RPMI8226 (cell line): ENCODE measurements around the gene FTCDNL1.
A peak's percentile ranks its signal among the peaks of the same experiment; 100 is the strongest.

Source experiments
- DNase-seq: peaks from one replicate; pipeline ENCODE4 v3.0.0-alpha.2; 2015

Gene FTCDNL1

DNA sequence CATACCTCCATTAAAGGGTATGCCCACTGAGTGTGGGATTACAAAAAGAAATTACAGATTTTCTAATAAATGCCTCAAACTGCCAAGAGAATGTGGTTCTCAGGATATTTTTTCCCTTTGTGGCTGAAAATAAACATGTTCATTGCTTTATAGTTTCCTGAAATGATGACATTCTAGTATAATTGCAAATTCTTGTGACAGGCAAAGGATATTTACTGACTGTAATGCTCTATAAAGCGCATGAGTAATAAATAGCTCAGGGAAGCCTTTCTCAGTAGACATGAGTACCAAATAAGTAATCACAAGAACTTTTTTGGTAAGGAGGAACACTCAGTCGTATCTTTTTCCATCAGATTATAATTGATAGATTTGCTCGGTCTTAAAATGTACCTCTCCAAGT is 72.3 kb downstream of the FTCDNL1 start:
- no peak for DNase-seq

DNA sequence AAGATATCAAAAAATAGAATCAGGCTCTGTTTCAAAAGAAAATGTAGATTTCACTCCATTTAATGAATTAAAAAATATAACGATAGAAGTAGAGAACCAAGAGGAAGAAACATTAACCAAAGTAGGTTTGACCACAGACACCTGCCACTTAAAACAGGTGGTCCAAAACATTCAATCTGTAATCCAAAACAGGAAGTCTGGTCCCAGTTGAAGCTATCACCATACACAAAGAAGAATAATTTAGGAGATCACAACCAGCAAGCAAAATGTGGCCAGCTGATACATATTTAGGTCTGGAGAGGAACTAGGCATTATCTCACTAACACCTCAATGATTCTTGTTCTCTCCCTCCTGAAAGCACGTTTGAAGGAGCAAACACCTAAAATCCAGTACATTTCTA is 73.1 kb downstream of the FTCDNL1 start:
- no peak for DNase-seq

DNA sequence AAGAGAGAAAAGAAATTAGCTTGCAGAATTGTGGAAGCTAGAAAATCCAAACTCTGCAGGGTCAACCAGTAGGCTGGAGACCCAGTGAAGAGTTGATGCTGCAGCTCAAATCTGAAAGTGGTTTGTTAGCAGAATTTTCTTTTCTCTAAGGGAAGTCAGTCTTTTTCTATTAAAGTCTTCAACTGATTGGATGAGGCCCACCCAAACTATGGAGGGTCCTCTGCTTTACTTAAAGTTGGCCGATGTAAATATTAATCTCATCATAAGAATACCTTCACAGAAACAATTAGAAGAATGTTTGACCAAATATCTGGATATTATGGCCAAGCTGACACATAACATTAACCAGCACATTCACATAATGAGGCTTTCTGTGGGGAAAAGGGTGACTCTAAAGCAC is 73.7 kb downstream of the FTCDNL1 start:
- no peak for DNase-seq

DNA sequence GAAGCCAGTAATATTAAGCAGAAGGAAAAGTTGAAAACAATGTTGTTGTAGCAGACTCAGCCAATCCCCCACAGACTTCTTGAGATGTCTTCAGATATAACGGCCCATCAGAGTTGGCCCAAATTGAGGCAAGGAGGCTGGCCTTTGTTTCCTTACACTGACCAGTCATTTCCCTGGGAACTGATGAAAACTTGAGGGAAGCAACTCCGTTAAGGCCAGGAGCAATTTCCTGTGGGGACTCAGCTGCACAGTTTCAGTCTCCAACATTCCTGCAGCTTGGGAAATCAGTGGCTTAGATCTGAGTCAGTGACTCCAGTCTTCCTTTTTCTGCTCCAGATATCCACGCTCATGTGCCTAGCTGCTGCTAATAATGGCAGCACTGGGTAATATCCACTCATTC is 75.7 kb downstream of the FTCDNL1 start:
- DNase-seq: no peak

DNA sequence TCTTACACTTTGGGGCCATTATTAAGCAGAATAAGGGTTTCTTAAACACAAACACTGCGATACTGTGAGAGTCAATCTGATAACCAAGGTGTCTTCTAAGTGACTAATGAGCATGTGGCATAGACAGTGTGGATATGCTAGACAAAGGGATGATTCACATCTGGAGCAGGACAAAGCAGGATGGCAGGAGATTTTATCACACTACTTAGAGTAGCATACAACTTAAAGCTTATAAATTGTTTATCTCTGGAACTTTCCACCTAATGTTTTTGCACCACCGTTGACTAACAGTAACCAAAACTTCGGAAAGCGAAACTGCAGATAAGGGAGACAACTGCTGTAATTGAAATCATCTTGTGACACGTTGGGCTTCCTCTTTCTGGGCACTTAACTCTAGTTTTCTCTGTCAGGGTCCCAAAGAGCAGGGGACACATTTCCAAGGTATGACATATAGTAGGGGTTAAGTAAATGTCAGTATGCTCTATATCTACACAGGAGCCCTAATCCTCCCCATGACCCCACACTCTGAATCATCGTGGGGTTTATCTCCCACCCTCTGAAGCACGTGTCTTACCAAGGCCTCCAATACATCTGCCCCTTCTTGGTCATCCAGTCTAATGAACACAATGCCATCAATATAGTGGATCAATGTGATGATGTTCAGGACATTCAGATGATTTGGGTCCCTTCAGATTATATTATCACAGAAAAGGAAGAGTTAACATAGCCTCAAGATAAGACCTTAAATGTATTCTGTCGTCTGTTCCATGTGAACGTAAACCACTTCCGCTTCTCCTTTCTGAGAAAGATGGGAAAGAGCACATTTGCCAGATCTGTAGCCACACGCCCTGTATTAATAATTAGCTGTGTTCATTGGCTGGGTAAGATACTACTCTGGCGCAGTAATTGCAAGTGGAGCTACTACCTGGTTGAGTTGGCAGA is 78.7 kb downstream of the FTCDNL1 start:
- DNase-seq: peak; percentile 5

DNA sequence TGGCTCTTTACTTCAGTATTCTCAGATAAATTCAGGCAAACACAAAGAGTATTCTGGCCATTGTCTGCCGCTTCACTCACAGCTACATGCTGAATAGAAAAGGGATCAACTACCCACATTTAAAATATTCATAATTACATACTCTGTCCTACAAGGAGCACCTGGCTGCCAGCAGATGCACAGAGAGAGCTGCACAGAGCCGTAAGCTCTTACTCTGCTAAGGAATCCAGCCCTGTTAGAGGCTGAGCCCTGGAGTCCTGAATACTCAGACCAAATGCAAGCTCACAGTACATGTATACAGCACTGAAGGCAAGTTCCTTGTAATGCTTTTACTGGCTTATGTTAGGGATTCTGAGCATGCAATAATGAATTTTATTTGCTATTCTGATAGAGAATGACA is 80.3 kb downstream of the FTCDNL1 start:
- no peak for DNase-seq

DNA sequence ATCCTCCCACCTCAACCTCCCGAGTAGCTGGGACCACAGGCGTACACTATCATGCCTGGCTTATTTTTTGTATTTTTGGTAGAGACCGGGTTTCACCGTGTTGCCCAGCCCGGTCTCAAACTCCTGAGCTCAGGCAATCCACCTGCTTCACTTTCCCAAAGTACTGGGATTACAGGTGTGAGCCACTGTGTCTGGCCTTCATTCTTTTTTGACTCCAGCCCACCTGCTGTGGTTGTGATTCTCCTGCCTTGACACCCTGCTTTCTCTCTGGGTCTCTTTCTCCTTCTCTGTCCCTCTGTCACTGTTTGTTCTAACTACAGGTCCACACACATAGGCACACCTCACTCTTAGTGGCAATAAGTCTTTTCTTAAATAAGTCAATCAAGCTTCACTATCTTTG is 85.3 kb downstream of the FTCDNL1 start:
- no peak for DNase-seq

DNA sequence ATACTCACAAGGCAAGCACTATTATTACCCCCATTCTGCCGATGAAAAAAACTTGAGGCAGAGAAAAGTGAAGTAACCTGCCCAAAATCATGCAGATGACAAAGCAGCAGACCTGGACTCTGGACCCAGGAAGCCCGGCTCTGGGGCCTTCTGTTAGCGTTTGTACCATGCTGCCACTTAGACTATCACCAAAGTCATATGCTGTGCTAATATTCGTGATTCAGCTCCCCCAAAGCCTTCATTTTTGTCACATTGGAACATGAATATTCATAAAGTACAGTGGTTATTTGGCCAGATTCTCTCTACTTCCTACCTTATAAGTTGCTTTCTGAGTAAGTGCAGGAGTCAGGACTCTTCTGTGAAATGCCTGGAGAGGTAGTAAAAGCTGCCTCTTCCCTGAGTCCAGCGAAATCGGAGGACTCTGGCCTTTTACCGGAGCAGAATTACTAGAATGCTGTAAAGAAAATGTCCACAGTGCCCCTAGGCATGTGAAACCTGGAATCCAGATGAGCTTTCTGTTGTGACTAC is 86.7 kb downstream of the FTCDNL1 start:
- no peak for DNase-seq

DNA sequence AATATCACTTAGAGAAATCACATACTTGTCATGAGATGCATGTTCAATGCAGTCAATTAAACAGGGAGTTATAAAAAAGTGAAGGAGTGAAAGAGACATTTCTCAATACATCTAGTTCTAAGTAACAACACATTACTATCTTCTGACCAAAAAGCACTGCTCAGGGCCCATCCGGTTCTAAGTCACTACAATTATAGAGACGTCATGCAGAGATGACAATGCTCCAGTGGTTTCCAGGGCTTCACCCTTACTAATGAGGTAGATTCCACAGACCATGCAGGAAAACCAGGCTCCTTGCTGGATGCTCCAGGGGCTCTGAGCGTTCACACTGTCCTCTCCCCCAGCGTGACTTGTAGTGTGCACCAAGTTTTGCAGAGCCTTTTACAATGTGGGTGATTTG is 88.0 kb downstream of the FTCDNL1 start:
- DNase-seq: no peak

DNA sequence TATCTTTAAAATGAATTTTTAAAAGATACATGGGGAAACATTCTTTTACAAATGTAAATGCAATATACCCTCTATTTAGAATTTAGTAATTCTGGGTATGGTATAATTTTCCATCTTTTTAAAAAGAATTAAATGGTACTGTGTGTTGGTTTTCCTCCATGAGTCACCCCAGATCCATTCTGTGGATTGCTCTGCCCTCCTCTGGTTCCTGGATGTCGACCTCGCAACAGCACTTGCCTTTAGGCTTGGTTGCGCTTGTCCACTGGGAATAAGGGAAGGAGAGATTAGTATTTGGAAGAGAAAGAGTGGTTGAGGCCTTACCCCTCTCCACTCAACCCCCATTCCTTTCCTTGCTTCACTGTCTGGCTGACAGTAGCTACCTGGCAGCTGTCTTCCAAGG is 90.4 kb downstream of the FTCDNL1 start:
- no peak for DNase-seq

DNA sequence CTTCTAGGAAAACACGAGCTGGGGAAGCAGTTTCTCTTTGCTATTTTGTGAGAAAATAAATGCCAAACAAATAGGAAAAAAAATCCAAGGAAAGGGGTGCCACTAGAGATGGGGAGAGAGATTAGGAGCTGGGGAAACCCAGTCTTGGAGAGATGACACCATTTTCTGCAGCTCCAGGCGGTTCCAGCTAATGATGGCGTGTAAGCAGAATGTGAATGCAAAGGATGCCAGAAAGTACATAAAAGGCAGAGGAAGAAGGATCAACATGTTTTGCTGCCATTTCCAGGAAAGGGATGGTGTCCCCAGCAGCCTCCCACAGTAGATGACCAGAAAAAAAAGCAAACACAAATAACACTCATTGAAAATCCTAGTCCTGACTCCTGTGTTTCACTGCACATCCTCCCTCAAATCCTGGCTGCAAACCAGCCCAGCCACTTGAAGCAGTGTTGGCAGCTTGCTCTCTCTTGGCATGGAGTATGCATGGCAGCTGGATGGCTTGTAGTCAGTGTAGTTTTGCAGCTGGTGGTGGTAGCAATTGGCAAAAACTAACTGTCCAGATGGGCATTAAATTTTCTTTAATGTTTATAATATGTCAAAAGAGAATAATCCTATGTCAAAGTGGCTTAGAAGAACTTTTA is 93.6 kb downstream of the FTCDNL1 start:
- DNase-seq: no peak

DNA sequence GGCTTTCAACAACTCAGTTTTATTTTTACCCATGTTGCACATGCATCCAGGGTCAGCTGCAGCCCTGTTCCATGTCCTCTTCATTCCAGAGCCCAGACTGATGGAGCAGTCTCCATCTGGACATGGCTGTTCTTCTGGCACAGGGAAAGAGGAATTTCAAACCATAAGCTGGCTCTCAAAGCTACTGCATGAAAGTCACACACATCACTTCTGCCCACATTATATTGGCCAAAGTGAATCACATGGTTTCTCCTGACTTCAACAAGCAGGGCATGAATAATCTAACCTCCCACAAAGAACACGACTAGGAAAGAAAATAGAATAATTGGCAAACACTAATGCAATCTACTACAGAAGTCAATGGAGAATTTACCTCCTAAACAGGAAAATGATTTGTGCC is 94.2 kb downstream of the FTCDNL1 start:
- no peak for DNase-seq

DNA sequence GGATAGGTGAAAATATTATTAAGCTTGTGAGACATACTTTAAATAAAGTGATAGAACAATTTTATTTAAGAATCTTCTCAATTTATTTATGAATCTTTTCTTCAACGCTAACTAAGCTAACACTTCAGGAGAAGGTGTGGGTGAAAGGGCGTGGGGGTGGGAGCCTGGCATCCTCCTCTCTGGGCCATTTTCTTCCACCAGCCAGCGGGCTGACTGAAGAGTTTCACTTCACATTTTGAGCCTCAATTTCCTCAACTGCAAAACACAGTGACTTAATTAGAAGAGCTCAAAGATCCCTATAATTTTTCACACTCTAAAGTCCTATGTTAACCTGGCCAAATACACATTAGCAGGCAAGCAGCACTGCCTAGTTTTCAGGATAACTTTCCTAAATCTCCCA is 94.8 kb downstream of the FTCDNL1 start:
- no peak for DNase-seq

DNA sequence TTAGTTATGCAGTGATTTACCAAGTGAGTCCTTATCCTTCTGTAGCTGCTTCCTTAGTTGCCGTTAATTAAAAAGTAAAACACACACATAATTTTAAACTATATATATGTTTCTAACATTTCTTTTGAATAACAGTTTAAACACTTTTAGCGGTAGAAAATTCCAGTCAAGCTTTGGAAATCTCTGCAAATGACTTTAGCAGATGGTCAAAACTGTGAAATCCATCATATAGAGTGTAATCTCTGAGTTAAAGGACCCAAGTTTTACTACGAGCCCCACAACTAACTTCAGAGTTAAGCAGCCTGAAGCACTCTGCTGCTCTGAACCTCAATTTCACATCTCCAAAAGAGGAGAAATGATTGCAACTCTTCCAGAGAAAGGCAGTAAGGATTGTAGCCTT is 96.2 kb downstream of the FTCDNL1 start:
- no peak for DNase-seq

DNA sequence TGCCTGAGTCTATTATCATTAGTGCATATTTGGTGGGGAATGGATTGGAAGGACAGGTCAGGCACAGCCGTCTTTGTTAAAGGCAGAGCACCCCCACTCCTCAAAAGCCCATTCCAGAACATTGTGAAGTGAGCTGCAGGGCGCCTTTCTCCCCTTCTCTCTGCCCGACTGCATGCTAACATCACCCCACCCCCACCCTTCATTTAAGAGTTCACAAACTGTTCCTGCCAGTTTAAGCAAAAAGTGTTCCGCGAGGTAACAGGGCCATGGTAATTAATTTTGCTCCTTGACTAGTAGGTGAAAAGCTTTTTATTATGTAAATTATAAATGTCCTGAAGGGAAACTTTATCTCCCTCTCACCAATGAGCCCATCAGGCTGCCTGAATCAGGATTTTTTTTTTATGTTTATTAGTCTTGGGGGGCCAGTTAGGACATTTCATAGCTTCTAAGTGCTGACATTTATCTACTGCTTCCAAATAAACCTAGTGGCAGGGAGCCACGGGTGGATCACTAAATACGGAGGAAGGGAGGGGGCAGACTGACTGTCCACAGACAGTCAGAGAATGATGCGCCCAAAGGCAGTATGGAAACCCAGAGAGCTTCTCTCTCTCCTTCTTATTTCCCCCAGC is 99.4 kb downstream of the FTCDNL1 start:
- no peak for DNase-seq

DNA sequence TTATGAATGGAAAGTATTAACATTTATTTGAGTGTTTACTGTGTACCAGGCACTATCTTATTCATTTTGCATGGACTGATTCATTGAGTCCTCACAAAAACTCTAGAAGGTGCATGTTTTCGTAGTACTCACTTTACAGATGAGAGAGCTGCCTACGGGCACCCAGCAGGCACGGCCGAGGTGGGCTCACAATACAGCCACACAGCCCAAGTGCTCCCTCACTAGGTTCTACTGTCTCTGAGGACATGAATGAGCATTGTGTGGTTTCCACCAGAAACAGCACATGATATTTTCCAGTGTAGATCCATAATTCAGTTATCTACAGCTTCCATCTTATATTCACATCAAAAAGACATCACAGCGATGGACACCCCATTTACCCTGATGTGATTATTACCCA is 101.4 kb downstream of the FTCDNL1 start:
- no peak for DNase-seq

DNA sequence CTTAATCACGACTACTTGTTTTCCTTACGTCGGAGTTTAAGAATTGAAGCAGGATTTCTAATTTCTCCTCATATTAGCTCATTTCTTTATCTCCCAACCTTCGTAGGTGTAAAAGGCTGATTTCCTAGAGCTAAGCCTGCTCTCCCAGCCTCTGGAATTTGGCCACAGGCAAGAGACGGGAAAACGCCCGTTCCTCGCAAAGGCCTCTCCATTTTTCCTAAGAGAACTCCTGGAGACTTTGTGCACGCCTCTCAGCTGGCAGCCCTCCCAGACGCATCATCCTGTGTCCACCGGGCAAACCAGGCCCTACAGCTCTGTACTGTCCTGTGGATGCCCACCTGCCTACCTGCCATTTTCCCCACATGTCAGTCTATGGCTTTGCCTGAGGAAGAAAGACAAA is 106.3 kb downstream of the FTCDNL1 start:
- no peak for DNase-seq

DNA sequence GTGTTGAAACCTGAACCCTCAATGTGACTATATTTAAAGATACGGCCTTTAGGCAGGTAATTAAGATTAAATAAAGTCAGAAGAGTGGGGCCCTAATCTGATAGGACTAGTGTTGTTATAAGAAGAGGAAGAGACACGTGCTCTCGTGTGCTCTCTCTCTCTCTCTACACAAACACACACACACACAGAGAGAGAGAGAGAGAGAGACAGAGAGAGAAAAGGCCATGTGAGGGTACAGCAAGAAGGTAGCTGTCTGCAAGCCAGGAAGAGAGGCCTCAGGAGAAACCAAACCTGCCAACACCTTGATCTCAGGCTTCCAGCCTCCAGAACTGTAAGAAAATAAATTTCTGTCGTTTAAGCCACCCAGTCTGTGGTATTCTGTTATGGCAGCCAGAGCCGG is 106.7 kb downstream of the FTCDNL1 start:
- no peak for DNase-seq

DNA sequence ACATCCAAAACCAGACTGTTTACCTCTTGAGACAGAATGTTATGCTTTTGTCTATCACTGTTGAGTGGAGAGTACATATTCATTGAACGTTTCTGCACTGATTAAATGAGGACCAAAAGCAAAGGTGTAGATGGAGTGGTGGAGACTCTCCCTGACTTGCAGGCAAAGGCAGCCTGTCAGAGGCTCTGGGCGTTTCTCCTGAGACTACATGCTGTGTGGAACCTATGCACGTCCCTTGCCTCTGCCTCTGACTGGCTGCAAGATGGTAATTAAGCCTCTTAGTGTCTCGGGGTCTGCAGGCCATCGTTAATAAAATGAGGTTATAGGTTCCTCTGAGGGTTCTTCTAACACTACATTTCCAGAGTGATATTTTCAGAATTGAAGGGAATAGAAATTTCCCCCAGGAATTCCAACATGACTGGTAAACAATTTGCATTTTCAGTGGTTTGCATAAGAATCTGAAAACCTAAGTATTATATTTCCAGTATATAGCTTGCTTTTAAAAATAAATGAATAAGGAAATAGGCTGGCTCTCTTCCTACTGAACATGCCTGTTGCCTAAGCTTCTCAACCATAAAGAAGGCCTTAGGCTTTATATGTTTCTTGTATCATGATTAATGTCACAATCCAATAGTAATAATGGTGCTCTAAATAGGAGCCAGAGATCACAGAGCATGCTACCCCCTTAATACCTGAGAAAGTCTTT is 107.4 kb downstream of the FTCDNL1 start:
- DNase-seq: no peak

DNA sequence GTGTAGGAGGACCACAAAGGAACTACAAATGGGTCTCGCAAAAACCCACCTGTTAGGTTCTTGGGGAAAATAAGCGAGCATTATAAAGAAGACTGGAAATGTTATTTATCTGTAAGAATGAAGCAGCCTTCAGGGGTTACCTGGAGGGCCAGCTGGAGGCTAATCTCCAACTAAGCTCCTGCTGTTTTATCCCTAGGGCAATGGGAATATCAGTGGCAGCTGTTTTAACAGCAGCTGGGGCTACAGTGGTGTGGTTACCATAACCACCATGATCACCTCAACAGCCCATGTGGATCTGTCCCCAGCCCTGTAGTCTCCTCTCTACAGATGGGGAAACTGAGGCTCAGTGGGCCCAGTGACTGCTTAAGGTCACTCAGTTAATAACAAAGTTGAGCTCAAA is 108.1 kb downstream of the FTCDNL1 start:
- DNase-seq: no peak

DNA sequence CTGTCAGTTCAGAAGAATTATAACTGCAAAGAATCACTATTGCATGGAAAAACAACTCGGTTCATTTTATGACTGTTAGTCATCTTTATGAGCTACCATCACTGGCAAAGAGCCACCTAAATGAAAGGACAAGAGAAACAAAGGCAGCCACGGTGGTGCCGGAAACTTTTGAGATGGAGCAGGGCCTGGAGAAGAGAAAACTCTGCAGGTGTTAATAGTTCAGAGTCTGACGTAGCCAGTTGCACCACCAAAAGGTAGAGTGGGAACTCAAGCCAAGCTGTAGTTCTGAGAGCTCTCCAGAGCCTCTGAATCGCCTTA is 110.9 kb downstream of the FTCDNL1 start:
- no peak for DNase-seq

DNA sequence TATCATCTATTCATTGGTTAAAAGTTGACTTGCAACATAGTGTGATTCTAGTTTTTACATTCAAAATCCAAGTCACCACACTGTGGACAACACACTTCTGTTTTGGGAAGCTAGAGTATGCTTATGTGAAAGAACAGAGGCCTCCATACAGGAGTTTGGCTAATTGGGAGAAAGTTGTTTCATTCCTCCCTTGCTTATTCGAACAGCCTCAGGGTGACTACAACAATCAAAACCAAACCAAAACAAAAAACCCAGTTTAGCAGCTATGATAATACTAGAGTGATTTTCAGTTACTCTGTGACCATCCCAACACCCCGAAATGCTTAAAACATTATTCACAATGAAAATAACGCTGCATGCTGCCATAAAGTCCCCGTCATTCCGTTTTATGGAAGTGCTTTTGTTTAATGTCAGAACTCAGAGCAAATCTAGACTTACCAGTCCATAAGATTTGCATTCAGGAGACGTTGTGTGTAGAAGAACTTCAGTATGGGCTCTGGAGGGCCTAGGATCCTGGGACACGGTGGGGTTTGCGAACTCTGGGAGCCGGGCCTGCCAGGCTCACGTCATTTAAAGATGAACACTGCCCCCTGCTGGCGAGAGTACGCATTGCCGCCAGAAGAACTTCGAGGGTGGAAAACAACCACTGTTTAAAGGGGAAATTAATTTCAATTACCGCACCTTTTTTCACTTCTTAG is 111.4 kb downstream of the FTCDNL1 start:
- DNase-seq: peak; percentile 62
